Stimulated activated effector memory CD8-positive, alpha-beta T cell treated with anti-CD3 and anti-CD28 coated beads, Interleukin-12 subunit alpha, Interleukin-12 subunit beta, amount 100 ng/mL, for 72 hours (primary cell): ENCODE data around the gene PRKN.
A peak's percentile ranks its signal among the peaks of the same experiment; 100 is the strongest.

Experiments
- ATAC-seq: fragments of 150-1000 bp; cut with Tn5 transposase; 2 replicates; pipeline ENCODE4 v1.10.0; 2021
- DNase-seq, 2 donors: peaks; one replicate each; pipeline ENCODE4 v3.0.0; 2021 to 2022; ENCODE audit warnings: low spot score in 2 of 2
- H3K27ac Mint-ChIP-seq: one replicate; pipeline ENCODE4 v1.8.0; 2022; ENCODE audit warnings: mild to moderate bottlenecking, mixed read lengths
- H3K36me3 Mint-ChIP-seq: one replicate; pipeline ENCODE4 v1.8.0; 2022; ENCODE audit warnings: mild to moderate bottlenecking, mixed read lengths
- H3K4me1 Mint-ChIP-seq: one replicate; pipeline ENCODE4 v1.8.0; 2022; ENCODE audit warnings: mixed read lengths
- H3K4me3 Mint-ChIP-seq: one replicate; pipeline ENCODE4 v1.8.0; 2022; ENCODE audit warnings: mild to moderate bottlenecking, mixed read lengths
- H3K9me3 Mint-ChIP-seq: one replicate; pipeline ENCODE4 v1.8.0; 2022; ENCODE audit warnings: mixed read lengths

The PRKN gene

DNA sequence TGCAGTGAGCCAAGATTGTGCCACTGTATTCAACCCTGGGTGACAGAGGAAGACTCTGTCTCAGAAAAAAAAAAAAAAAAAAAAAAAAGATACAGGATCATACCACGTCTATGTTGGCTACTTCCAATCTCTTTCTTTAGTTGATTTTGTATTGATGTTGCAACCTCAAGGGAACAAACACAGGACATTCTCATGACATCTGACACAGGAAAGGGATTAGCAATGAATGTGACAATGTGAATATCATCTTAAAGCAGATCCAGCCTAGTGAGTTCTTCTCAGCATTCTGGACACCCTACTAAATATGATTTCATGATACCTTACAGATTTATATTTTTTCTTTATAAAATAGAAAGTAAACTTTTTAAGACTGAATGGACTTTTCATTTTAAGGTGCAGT, 580.3 kb downstream of the PRKN start:
- no peak overlapping the region for H3K4me3 Mint-ChIP-seq
- no peak for ATAC-seq
- no peak for DNase-seq
- no peaks in the 10 kb centered on the region for H3K4me1 Mint-ChIP-seq
- peaks cover 3% of the 10 kb centered on the region for H3K9me3 Mint-ChIP-seq
- H3K27ac Mint-ChIP-seq: no peak overlapping the region
- H3K36me3 Mint-ChIP-seq: no peaks in the 10 kb centered on the region

GRCh38 chr6:162140251-162140852, 587.2 kb downstream of the PRKN start:
- Mint-ChIP-seq H3K27ac (no peak overlapping the region), H3K4me3 (no peak overlapping the region), H3K9me3 (peaks cover 13% of the 10 kb centered on the region), H3K36me3 (no peaks in the 10 kb centered on the region), H3K4me1 (no peaks in the 10 kb centered on the region)
- no peak for ATAC-seq
- no peak for DNase-seq

DNA sequence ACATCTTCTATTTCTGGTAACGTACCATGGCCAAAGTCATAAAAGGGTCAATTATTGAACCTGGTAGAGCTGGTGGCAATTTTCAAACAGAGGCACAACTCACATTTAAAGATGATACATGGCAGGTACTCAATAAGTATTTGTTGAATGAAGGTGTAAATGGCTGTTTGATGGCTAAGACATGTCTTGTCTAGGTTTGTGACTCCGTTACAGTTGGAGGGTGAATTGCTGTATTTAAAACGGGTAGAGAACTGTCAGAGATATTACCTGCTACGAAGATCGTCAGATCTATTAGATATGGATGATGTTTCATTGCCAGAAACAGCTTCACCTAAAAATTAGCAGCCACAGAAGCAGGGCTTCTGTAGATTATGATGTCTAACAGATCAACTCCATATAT, 601.9 kb downstream of the PRKN start:
- peaks cover 7% of the 10 kb centered on the region for H3K9me3 Mint-ChIP-seq
- H3K4me1 Mint-ChIP-seq: no peaks in the 10 kb centered on the region
- H3K4me3 Mint-ChIP-seq: no peak overlapping the region
- DNase-seq (no peak), ATAC-seq (no peak)
- no peaks in the 10 kb centered on the region for H3K36me3 Mint-ChIP-seq
- H3K27ac Mint-ChIP-seq: no peak overlapping the region

- H3K36me3 Mint-ChIP-seq: no peaks in the 10 kb centered on the region
- no peak for DNase-seq
- H3K4me3 Mint-ChIP-seq: no peak overlapping the region
- no peak for ATAC-seq
- peaks cover 5% of the 10 kb centered on the region for H3K9me3 Mint-ChIP-seq
- no peaks in the 10 kb centered on the region for H3K4me1 Mint-ChIP-seq
- no peak overlapping the region for H3K27ac Mint-ChIP-seq
Measured at GRCh38 chr6:162124710-162125435, 602.7 kb downstream of the PRKN start.

GRCh38 chr6:162123797-162124196, 603.8 kb downstream of the PRKN start:
- no peak overlapping the region for H3K4me3 Mint-ChIP-seq
- no peaks in the 10 kb centered on the region for H3K4me1 Mint-ChIP-seq
- H3K27ac Mint-ChIP-seq: no peak overlapping the region
- no peaks in the 10 kb centered on the region for H3K36me3 Mint-ChIP-seq
- ATAC-seq (no peak), DNase-seq (no peak)
- H3K9me3 Mint-ChIP-seq: peaks cover 5% of the 10 kb centered on the region

GRCh38 chr6:162119341-162119740, 608.2 kb downstream of the PRKN start:
- DNase-seq (no peak), ATAC-seq (no peak)
- Mint-ChIP-seq H3K9me3 (peaks cover 3% of the 10 kb centered on the region), H3K4me1 (no peaks in the 10 kb centered on the region), H3K4me3 (no peak overlapping the region), H3K36me3 (no peaks in the 10 kb centered on the region), H3K27ac (no peak overlapping the region)

DNA sequence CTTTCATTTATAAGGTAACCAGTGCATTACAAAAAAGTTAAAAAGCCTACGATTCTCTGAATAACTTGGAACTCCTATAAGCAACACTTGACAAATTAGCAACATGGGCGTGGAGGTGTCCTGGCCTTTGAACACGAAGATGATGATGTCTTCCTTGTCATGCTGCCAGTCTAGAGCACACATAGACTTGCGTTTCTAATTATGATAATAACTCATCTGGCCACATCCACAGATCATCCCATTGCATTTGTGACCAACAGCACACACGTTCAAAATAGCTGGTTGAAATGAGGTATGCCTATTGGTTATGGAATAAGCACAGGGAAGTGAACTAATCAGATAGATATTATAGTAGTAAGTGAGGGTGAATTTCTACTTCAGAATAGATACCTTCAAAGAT, 608.9 kb downstream of the PRKN start:
- no peak overlapping the region for H3K4me3 Mint-ChIP-seq
- ATAC-seq: no peak
- H3K4me1 Mint-ChIP-seq: no peaks in the 10 kb centered on the region
- H3K9me3 Mint-ChIP-seq: peaks cover 3% of the 10 kb centered on the region
- no peak overlapping the region for H3K27ac Mint-ChIP-seq
- no peaks in the 10 kb centered on the region for H3K36me3 Mint-ChIP-seq
- no peak for DNase-seq

DNA sequence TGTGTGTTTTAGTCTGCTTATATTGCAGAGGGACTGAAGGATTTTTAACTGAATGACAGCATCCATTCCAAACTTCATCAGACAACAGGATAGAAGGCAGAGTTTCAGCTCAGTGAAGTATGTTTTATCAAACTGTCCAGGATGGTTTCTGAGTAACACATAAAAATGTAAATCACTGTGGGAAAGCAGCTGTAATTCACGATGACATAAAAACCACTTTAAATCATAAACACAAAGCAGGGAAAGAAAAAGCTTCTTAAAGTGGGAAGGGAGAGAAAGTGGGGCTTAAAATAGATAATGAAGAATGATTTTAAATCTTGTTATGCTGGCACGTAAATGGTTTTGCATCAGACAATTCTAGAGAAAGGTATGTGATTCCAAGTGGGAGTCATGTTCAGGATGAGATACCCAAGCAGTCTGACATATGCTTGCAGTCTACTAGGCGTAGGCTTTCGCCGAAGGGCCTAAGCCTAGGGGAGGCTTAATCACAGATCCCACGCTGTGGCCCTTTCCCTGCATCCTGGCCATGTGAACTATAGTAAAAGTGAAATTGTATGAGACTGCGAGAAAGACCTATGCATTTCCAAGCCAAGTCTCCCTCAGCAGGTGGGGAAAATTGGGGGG, 610.6 kb downstream of the PRKN start:
- ATAC-seq (no peak), DNase-seq (no peak)
- Mint-ChIP-seq H3K4me3 (no peak overlapping the region), H3K36me3 (no peaks in the 10 kb centered on the region), H3K9me3 (peaks cover 6% of the 10 kb centered on the region), H3K4me1 (no peaks in the 10 kb centered on the region), H3K27ac (no peak overlapping the region)

DNA sequence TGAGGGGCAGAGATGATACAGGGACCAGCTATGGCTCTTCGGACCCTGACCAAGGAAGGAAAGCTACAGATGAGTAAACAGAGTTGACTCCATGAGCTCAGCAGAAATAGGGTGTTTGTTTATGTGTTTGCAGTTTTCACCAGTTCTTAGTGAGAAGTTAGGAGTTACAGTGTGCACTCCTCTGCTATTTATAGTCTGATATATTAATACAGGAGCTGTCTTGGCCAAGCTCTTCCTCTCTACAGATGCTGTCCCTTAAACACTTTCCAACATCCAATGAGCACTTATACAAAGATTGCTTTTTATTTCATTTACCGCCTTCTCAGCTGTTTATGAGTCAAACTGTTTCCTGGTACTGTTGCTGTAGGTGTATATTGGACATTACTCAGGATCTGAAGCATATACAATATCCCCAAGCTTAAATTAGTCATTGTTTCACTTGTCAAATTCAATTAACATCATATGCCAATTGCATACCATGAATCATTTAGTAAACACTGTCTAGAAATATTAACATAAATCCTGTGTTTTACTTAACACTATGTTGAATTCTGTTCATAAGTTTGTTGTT, 618.0 kb downstream of the PRKN start:
- no peak for DNase-seq
- Mint-ChIP-seq H3K27ac (no peak overlapping the region), H3K9me3 (peaks cover 10% of the 10 kb centered on the region), H3K4me1 (peaks cover 4% of the 10 kb centered on the region), H3K4me3 (no peak overlapping the region), H3K36me3 (no peaks in the 10 kb centered on the region)
- ATAC-seq: peak; percentile 72

DNA sequence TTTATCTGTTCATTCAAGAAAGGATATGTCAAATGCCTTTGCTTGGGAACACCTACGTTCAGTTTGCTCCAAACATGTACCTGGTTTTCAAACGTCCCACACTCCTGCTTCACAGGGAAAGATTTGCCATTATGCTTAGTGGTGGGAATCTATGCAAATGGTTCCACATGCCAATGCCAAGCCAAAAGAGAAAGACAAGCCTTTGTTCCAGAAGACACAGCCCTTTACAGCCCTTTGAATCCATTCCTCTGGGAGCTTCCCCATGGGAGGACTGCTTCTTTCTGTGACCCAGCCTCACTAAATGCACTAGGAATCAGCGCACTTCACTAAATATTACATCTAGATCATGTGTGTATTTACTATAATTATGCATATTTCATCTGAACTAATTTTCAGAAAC, 619.5 kb downstream of the PRKN start:
- no peaks in the 10 kb centered on the region for H3K36me3 Mint-ChIP-seq
- no peak overlapping the region for H3K4me3 Mint-ChIP-seq
- ATAC-seq (no peak), DNase-seq (no peak)
- H3K4me1 Mint-ChIP-seq: peaks cover 4% of the 10 kb centered on the region
- H3K9me3 Mint-ChIP-seq: peaks cover 12% of the 10 kb centered on the region
- H3K27ac Mint-ChIP-seq: no peak overlapping the region

DNA sequence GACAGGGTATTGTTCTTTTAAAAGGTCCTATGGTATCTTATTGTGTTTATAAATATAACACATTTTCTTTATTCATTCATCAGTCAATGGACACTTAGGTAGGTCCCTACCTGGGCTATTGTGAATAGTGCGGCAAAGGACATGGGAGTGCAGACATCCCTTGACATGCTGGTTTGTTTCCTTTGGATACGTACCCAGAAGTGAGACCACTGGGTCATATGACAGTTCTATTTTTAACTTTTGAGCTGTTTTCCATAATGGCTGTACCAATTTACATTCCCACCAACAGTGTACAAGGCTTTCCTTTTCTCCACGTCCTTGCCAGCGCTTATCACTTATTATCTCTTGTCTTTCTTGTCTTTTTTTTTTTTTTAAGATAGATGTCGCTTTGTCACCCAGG, 627.5 kb downstream of the PRKN start:
- DNase-seq (no peak), ATAC-seq (no peak)
- Mint-ChIP-seq H3K9me3 (peaks cover 11% of the 10 kb centered on the region), H3K36me3 (no peaks in the 10 kb centered on the region), H3K4me3 (no peak overlapping the region), H3K4me1 (no peaks in the 10 kb centered on the region), H3K27ac (no peak overlapping the region)

GRCh38 chr6:162099685-162100084, 627.9 kb downstream of the PRKN start:
- H3K4me1 Mint-ChIP-seq: no peaks in the 10 kb centered on the region
- H3K9me3 Mint-ChIP-seq: peaks cover 13% of the 10 kb centered on the region
- no peak overlapping the region for H3K4me3 Mint-ChIP-seq
- ATAC-seq (peak; percentile 61), DNase-seq (no peak)
- no peaks in the 10 kb centered on the region for H3K36me3 Mint-ChIP-seq
- no peak overlapping the region for H3K27ac Mint-ChIP-seq

DNA sequence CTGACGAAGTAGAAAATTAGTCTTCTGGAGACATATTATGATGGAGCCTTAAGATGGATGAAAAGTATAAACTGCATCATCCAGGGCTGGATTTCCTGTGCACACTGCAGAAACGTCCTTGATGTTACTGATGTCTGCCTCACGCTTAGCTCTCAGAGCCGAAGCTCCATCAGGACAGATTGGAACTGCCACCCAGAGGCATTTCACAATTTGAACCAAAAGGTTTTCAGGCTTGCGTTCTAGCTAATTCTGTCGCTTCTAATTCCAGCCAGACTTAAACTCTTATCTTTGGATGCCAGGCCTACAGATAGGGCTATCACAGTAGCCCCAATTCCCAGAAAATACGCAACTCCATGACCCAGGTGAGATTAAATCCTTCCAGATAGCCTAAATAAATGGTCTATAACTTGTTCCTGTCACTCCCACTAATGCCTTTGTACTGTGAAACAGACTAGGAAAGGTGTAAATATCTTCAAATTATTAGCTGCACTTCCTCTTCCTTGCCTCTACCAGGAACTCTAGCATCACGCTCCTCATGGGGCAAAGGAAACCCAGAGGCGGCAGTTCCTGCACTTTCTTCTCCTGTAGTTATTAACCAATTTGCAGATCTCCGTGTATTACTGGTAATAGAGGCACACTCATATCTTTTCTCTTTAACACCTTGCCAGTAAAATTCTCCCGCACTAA, 634.6 kb downstream of the PRKN start:
- H3K36me3 Mint-ChIP-seq: no peaks in the 10 kb centered on the region
- H3K4me1 Mint-ChIP-seq: no peaks in the 10 kb centered on the region
- H3K4me3 Mint-ChIP-seq: no peak overlapping the region
- DNase-seq: no peak
- ATAC-seq: no peak
- H3K27ac Mint-ChIP-seq: no peak overlapping the region
- peaks cover 14% of the 10 kb centered on the region for H3K9me3 Mint-ChIP-seq

GRCh38 chr6:162090734-162091133, 636.8 kb downstream of the PRKN start:
- DNase-seq (no peak), ATAC-seq (no peak)
- no peaks in the 10 kb centered on the region for H3K36me3 Mint-ChIP-seq
- no peak overlapping the region for H3K27ac Mint-ChIP-seq
- H3K4me1 Mint-ChIP-seq: no peaks in the 10 kb centered on the region
- H3K9me3 Mint-ChIP-seq: peaks cover 17% of the 10 kb centered on the region
- H3K4me3 Mint-ChIP-seq: no peak overlapping the region

- no peaks in the 10 kb centered on the region for H3K4me1 Mint-ChIP-seq
Measured at GRCh38 chr6:162088091-162088490, 639.5 kb downstream of the PRKN start.

More at GRCh38 chr6:162088091-162088490, 639.5 kb downstream of the PRKN start:
- Mint-ChIP-seq H3K27ac (no peak overlapping the region), H3K36me3 (no peaks in the 10 kb centered on the region), H3K9me3 (peaks cover 13% of the 10 kb centered on the region), H3K4me3 (no peak overlapping the region)
- DNase-seq (no peak), ATAC-seq (no peak)
